ENCODE measurements around the gene ZNF23.

ZNF23 gene

DNA sequence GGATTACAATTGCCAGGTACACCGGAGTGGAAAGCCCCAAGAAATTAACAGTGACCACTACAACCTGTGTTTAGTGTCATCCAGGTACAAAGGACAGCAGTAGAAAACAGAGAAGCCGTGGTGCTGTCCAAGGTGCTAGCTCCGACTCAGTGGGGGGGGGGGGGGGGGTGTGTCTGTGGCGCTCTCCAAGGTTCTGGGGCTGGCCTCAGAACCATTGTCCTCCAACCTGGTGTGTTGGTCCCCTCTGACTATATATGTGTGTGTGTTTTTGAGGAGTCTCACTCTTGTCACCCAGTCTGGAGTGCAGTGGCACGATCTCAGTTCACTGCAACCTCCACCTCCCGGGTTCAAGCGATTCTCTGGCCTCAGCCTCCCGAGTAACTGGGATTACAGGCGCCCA, 5.8 kb upstream of the ZNF23 start:
- peak; percentile 27 for DNase-seq

DNA sequence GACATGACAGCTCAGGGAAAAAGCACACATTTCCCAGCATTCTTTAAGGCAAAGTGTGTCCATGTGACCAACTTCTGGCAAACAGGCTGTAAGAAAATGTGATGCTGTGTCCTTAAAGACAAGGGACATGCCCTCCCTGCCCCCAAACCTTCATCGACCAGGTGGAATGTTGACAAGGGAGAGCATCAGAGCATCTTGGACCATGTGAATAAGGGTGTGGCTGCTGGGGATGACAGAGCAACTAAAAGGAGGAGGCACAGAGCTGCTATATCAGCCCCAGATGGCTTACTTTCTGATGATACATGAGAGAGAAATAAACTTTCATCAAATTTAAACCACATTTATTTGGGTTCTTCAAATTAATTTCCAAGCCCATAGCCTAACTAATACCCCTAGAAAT, 2.2 kb upstream of the ZNF23 start:
- no peak for DNase-seq

DNA sequence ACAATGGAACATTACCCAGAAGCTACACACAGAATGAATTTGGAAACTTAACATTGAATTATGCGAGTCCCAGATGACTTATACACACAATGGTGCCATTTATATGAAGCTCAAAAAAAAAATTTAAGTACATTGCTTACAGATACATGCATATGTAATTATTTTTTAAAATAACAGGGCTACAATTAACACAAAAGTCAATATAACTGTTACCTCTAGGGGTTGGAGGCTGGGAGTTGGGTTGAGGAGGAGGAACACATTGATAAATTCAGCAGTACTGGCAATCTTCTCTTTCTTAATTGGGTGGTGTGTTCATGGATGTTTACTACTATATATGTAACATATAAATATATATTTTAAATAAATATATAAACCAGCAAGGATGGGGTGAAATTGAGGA, 1.1 kb downstream of the ZNF23 start:
- DNase-seq, result no peak

DNA sequence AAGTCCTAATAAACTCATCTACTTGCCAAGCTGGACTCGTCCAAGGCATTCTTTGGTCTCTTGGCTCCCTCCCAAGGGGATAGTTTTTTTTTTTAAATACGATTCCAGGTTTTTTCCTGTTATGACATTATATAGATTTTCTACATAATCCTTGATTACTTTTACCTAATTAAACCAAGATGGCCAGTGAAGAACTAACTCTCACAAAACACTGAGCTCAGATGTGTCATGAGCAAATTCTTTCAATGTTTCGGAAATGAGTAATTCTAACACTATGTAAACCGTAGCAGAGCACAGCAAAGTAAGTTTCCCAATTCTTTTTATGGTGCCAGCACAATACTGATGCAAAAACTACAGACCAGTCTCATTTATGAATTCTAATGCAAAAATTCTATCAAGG, 1.8 kb downstream of the ZNF23 start:
- no peak for DNase-seq

DNA sequence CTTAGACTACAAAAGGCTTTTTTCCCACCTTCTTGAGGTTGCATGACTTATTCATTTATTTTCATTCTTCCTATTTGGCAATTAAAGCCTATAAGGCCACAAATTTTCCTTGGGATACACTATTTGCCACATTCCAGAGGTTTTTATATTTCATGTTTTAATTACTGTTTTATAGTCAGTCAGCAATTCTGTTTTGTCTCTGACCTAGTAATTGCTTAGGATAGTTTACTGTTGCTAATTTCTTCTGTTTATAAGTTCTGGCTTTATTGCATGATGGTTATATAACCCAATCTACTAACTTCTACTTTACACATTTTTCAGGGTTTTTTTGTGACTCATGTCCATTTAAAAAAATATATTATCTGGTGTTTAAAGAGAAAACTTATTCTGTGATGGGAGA, 2.5 kb downstream of the ZNF23 start:
- no peak for DNase-seq

DNA sequence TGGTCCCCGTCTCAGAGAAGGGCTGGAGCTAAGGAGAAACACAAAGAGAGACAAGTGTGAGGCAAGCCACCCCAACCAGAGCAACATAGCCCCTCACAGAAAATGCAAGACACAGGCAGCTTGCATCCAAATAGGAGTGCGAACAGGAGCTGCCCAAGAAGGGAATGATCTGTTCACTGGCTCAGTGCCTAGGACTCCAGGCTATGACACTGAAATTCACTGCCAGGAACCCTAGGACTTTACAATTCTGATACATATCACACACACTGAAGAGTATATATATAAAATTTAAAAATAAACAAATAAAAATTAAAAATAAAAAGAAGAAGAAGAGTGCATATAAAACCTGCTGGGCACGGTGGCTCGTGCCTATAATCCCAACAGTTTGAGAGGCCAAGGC, 5.2 kb downstream of the ZNF23 start:
- DNase-seq, result no peak

DNA sequence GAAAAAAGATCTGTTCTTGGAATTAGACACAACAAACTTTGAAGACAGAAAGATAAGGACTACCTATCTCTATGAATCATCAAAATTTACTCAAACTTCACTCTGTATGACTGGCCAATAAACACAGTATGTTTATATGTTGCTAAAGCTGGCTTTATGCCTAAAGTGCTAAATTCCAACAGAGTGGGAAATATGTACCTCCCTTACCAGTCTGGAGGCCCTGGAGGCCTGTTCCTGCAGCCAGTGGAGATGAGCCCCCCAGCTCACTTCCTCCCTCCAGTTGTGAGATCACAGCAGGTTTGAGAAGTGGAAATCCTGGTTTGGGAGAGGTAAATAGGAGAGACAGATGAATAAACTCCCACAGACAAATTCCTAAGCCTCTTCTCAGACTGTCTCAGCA, 9.0 kb downstream of the ZNF23 start:
- no peak for DNase-seq

DNA sequence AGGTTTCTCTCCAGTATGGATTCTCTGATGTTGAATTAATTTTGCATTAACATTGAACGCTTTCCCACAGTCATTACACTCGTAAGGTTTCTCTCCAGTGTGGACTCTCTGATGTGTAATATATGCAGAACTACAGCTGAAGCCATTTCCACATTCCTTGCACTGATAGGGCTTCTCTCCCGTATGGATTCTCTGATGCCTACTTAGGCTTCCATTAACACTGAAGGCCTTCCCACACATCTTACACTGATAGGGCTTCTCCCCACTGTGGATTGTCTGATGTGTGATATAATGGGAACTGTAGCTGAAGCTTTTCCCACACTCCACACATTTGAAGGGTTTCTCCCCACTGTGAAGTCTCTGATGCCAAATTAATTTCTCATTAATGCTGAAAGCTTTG, 13.0 kb downstream of the ZNF23 start:
- DNase-seq, result no peak

DNA sequence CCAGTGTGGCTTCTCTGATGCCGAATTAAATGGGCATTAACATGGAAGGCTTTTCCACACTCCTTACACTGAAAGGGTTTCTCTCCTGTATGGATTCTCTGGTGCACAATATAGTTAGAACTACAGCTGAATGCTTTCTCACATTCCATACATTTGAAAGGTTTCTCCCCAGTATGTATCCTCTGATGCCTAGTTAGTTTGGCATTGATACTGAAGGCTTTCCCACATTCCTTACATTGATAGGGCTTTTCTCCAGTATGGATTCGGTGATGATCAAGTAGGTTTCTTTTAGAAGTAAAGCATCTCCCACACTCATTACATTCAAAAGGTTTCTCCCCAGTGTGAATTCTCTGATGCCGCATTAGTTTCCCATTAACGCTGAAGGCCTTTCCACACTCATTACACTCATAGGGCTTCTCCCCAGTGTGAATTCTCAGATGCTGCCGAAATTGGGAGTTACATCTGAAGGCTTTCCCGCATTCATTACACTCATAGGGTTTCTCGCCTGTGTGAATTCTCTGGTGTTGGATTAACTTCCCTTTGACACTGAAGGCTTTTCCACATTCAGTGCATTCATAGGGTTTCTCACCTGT, 13.7 kb downstream of the ZNF23 start:
- no peak for DNase-seq

DNA sequence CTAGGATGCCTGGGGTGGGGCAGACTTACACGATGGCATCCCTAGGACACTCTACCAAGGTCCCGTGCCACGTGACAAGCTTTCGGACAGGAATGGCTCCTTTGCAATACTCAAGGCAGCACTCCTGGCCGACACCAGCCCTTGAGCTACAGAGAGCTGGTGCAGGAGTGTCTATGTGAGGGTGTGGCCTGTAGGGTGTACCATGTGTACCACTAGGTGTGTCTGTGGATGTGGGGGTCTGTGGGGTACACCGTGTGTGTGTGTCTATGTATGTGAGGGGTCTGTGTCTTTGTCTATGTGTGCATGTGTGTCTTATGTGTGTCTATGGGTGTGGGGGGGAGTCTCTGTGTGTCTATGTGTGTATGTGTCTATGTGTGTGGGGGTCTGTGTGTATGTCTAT, 18.3 kb downstream of the ZNF23 start:
- DNase-seq, result no peak

DNA sequence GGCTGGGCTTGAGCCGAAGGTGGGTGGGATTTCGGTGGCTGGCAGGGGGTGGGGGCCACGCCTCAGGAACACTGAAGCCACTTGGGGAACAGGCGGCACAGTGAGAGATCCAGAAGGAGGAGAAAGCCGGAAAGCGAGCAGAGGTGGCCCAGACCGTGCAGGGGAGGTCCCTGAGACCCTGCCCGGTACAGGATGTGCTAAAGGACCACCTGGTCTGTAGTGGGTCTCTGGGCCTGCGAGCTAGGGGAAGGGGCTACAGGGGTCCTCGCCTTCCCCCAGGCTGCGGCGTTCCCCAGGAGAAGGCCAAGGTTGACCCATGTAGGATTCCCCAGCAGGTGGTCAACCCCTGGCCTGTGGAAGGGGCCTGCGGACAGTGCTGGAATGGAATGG, 20.0 kb downstream of the ZNF23 start, which contains the start of gene TLE7:
Gene TLE7, minus strand, starts transcription at position 4 of the 390 bp plus-strand sequence. CDS start 8,730 bp downstream, outside the sequence.
- no peak for DNase-seq

DNA sequence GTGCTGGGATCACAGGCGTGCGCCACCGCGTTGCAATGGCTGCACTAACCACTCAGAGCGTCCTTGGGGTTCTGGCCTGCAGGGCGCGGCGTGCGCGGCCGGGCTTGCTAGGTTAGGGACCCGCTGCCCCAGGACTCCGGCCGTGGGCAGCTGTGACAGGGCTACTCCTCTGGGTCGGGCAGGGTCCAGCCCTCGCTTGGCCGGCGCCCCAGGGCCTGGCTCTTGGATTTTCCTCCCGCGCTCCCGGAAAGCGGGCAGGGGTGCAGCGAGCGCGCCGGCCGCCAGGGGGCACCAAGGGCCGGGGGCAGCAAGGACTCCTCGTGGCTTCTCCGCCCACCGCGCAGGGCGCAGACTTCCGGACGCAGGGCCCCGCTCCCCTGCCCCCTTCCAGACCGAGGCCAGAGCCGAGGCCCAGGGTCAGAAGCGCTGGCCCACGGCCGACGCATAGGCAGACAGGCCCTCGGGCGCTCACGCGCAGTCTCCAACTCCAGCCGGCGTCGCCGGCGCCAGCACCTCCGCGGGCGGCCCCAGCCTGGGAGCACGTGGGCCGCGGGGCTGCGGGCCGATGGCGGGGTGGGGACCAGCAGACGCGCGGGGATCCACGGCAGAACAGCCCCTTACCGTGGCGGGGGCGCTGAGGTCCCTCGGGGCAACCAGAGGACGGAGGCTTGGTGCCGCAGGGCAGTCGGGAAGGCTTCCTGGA, 20.5 kb downstream of the ZNF23 start:
- DNase-seq, result peak; percentile 25

DNA sequence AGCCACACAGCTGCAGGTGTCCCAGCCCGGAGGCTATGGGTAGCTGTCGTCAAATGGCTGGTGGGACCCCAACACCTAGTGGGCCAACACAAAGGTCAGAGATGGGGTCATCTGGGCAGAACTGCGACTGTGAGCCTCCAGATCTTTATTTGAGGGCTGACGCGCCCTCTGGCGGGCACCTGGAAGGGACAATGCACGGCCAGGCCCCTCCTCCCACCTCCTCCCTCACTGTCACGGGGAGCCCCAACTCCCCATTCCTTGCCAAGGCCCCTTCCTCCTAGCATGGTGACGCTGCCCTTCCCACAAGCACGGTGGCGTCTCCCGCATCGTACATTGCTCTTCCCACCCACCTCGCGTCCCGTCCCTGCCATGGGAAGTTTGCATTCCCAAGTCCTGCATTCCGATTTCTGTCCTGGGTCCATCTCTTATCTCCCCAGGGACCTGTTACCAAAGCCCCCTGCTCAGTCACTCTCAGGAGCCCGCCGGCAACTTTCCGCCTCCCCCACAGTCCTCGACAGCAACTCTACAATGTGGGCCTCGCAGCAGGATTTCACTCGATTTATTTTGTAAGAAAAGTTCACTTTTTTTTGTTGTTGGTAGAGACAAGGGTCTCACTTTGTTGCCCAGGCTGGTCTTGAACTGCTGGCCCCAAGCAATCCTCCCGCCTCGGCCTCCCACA, 21.2 kb downstream of the ZNF23 start:
- DNase-seq, result no peak

DNA sequence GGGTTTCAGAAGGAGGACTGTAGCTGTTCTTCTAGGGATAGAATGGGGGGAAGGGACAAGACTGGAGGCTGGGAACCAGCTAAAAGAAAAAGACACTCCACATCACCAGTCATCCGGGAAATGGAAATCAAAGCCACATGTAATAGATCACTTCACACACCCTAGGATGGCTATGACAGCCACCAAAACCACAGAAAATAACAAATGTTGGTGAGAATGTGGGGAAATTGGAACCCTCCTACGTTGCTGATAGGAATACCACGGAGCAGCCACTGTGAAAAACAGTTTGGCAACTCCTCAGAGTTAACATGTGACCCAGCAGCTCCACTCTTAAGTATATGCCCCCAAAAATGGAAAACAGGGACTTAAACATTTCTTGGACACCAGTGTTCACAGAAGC, 22.5 kb downstream of the ZNF23 start:
- DNase-seq, result no peak

DNA sequence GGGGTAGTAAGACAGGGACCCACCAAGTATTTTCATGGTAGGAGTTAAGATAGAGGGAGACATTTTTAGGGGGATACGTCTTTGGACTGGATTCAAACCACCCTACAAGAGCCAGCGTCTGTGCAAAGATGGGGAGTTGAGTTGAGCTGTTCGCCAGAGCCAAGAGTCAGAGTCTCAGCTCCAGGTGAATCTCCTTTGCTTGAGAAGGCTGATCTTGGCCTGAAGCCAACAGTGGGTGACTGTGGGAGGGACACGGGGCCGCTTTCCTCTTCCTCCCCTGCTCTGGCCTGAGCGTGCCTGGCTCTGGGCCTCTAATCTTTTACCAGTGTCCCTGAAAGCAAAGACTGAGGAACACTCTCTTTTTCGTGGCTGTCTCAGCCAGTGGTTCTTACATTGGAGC, 25.6 kb downstream of the ZNF23 start:
- DNase-seq, result no peak

DNA sequence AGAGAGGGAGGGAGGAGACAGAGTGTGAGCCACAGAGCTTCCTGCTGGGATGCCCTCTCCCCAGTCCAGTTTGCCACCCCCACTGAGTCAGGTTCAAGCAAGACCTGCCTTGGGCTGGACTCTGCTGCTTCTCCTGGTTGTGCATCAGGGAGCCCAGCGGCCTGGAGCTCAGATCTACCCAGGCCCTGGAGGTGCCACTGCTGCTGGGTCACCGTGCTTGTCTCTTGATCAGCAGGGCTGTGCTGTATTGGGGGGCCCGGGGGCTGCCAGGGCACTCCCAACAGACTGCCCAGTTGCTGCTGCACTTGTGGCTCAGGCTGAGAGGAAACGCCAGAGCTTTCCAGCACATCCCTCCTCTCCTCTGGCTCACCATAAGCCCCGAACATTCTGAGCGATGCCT, 29.1 kb downstream of the ZNF23 start:
- DNase-seq, result no peak

DNA sequence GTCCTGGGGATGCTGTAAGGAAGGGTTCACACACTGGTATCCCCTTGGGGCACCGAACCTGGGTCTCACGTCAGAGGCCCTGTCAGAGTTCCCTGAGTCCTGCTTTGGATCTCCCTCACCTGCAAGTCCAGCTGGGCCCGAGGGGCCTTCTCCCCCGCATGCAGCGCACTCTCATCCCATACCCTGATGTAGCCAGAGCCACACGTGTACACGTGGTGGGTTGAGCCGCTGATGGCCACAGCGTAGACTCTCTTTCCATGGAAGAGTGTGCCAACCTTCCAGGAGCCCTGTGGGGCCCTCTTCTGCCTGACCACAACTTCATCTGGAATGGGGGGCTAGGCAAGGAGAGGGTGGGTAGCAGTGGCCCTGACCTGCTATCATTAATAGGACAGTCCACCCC, 30.1 kb downstream of the ZNF23 start:
- DNase-seq, result no peak

DNA sequence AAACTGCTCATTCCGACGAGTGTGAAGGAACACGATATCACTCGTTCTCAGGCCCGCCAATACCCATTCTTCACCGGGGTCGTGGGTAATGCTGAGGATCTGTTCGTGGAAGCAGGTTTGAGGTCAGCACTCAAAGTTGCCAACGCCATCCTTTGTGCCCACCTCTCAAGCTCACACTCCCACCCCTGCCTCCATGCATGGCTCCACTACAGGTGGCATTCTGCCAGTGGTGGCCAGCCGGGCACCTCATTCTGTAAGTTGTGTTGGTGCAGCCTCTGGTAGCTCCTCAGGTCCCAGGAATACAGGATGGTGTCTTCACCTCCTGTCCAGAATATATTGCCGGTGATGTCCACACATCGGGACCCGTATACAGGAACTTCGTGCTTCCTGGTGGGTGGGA, 30.9 kb downstream of the ZNF23 start:
- DNase-seq, result no peak

DNA sequence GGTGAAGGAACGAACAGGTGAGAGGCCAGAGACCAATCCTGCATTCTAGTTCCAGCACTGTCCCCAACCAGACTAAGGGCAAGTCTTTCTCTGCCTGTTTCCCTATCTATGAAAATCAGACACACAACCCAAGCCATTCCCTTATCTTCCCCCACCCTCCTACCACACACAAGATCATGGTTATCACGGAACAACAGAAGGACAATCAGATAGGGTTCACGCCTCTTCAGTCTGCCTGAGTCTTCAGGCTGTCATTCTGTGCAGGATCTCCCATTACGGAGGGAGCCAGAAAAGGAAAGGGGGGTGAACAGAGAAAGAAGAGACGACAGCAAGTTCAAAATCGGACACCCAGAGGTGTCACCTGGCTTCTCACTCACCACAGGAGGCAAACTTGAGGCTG, 31.3 kb downstream of the ZNF23 start:
- no peak for DNase-seq

DNA sequence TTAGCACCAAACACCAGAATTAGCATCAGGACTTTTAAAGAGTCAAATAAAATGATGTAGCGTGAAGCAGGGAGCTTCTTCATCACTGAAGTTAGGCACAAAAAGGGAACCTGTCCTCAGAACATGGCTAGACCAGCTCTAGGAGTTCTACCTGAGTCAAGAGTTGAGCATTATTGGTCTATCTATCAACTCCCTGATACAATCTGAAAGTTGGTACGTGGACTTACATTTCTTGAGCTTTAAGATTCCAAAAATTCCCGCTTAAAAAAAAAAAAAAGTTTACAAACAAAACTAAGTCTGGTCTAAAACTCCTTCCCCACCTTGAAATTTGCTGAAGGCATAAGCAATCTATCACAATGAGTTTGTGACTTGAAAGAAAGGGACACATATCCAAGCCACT, 32.5 kb downstream of the ZNF23 start:
- no peak for DNase-seq

DNA sequence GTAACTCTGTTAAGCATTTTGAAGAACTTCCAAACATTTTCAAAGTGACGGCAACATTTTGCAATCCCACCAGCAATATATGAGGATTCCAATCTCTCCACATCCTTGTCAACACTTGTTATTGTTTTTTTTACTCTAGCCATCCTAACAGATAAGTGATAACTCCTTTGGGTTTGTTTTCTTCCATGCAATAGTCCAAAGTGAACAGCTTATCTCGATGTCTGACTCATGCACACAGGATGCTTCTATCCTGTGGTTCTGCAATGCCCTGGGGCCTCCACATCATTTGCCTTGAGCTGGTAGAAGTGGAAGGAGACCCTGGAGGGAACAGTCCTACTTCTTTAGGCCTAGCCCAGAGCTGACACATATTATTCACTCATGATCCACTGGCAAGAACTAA, 33.2 kb downstream of the ZNF23 start:
- no peak for DNase-seq

DNA sequence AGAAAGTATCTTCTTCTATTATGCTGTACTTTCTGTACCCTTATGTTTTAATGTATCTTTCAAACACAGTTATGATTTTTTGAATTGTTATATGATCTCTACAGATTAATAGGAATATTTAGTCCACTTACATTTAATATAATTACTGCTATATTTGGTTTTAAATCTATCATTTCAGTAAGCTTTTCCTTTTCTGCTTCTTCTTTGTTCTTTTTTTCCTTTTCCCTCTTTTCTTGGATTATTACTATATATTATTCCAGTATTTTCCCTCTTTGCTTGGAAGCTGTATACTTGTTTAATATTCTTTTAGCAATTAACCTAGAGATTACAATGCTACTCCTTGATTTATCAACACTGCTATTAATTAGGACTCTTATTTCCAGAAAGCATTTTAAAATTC, 33.7 kb downstream of the ZNF23 start:
- no peak for DNase-seq

DNA sequence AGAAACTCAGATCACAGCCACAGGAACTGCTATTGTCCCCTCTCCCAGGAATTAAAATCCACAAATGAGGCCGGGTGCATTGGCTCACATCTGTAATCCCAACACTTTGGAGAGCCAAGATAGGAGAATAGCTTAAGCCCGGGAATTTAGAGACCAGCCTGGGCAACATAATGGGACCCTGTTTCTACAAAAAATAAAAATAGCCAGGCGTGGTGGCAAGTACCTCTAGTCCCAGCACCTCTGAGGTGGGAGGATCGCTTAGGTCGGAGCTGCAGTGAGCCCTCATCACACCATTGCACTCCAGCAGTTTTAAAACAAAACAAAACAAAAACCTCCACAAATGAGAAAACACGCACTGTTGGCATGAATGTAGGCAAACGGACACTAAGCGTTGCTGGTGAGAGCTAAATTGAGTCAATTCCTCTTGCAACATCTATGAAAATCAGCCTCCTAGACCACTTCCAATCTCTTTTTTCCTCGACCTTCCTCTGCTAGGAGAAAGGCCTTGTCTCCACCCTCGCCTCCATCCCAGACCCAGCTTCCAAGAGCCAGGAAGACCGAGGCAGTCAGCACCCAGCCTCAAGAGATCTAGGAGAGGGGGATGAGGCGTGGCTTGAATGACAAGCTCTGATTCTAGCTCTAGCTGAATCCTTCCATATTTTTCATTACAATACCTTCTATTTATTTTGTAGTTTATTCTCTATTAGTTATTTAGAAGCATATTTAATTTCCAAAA, 35.0 kb downstream of the ZNF23 start:
- DNase-seq, result no peak
